Kidney (tissue), 22 donors: Measurements from ENCODE around the gene PPP1R3A. TPM values are rescaled to one million over a fixed set of nuclear protein-coding genes. Genes with fewer than 3 reads are reported as not detected.

Experiments used
- DNase-seq, 5 donors: peaks; one replicate each; pipeline ENCODE4 v3.0.0-alpha.2; 2013 to 2020
- FAIRE-seq: peaks from 2 replicates; lab custom pipeline; 2012; peaks lifted over from hg19 to GRCh38; lab: Jason Lieb, UNC
- H3K27ac ChIP-seq, 2 donors: one replicate each; pipeline ENCODE4 v1.7.0; 2013; ENCODE audit warnings: low read depth in 2 of 2, low read length in 2 of 2, inconsistent platforms in 1 of 2
- H3K27me3 ChIP-seq: one replicate; pipeline ENCODE4 v1.7.1; 2013; ENCODE audit warnings: low read length, inconsistent platforms; ENCODE audit not compliant: control insufficient read depth, insufficient read depth
- H3K36me3 ChIP-seq, 3 donors: one replicate each; pipeline versions ENCODE4 v1.7.0 to v1.7.1; 2013; ENCODE audit warnings: low read length in 3 of 3, control low read depth in 1 of 3, inconsistent platforms in 1 of 3; ENCODE audit not compliant: insufficient read depth in 3 of 3, control insufficient read depth in 2 of 3
- H3K4me1 ChIP-seq, 3 donors: one replicate each; pipeline versions ENCODE4 v1.7.0 to v1.7.1; 2013; ENCODE audit warnings: low read length in 3 of 3, inconsistent platforms in 1 of 3, low read depth in 1 of 3; ENCODE audit not compliant: control insufficient read depth in 2 of 3, insufficient read depth in 2 of 3
- H3K4me3 ChIP-seq, 3 donors: one replicate each; pipeline versions ENCODE4 v1.7.0 to v1.8.1; 2013; ENCODE audit warnings: low read length in 3 of 3, control low read depth in 1 of 3, inconsistent platforms in 1 of 3
- H3K9ac ChIP-seq, 3 donors: one replicate each; pipeline versions ENCODE4 v1.7.0 to v1.7.1; 2013; ENCODE audit warnings: low read length in 3 of 3, control low read depth in 1 of 3, inconsistent platforms in 1 of 3
- H3K9me3 ChIP-seq, 3 donors: one replicate each; pipeline versions ENCODE4 v1.7.0 to v1.7.1; 2013; ENCODE audit warnings: low read length in 3 of 3, control low read depth in 1 of 3, inconsistent platforms in 1 of 3; ENCODE audit not compliant: control insufficient read depth in 2 of 3, insufficient read depth in 1 of 3
- intact Hi-C: fragments of 100-400 bp; cut with DNase I; formaldehyde crosslinking; loops from one replicate; pipeline ENCODE4 v1.11.1; 2022
- long read RNA-seq, 10 donors: library from polyadenylated mRNA in 1 of 10; unstranded in 1 of 10; transcript quantifications; one replicate each; pipeline ENCODE4 v2.0.0 and lab custom pipeline, GENCODE V29; 2021 to 2026
- polyA plus RNA-seq: library from polyadenylated mRNA; stranded (reverse); fragments of 350-450 nt; fragmentation: Illumina TruSeq; extraction: RNeasy Lipid Tissue Mini Kit (QIAGEN cat#74804); gene quantifications from one replicate; pipeline ENCODE4 v1.2.3, GENCODE V29; 2014; ENCODE audit warnings: low read depth, low replicate concordance; ENCODE audit not compliant: insufficient read depth
- total RNA-seq: library from RNA; stranded (reverse); fragmentation: NEBNext Ultra II Directional; extraction: Animal tissue kit (Norgen Biotek cat#: 25700); gene quantifications from one replicate; pipeline ENCODE4 v1.2.1, GENCODE V29; 2021
- TF ChIP-seq, protein P1 (sequence below): IDR thresholded peaks from 3 replicates; pipeline ENCODE4 v1.5.1; 2012; ENCODE audit warnings: mild to moderate bottlenecking, moderate library complexity, borderline replicate concordance; ENCODE audit not compliant: insufficient read depth; ENCODE audit errors: extremely low read depth
- donor health status: control.
- donor health status: control.
- donor health status: control.
- donor health status: control.
- donor health status: control.
- donor health status: DM: yes; HTN: yes; CAD: no.
- donor health status: Normal renal cell carcinoma (clear cell type).

PPP1R3A gene, protein sequence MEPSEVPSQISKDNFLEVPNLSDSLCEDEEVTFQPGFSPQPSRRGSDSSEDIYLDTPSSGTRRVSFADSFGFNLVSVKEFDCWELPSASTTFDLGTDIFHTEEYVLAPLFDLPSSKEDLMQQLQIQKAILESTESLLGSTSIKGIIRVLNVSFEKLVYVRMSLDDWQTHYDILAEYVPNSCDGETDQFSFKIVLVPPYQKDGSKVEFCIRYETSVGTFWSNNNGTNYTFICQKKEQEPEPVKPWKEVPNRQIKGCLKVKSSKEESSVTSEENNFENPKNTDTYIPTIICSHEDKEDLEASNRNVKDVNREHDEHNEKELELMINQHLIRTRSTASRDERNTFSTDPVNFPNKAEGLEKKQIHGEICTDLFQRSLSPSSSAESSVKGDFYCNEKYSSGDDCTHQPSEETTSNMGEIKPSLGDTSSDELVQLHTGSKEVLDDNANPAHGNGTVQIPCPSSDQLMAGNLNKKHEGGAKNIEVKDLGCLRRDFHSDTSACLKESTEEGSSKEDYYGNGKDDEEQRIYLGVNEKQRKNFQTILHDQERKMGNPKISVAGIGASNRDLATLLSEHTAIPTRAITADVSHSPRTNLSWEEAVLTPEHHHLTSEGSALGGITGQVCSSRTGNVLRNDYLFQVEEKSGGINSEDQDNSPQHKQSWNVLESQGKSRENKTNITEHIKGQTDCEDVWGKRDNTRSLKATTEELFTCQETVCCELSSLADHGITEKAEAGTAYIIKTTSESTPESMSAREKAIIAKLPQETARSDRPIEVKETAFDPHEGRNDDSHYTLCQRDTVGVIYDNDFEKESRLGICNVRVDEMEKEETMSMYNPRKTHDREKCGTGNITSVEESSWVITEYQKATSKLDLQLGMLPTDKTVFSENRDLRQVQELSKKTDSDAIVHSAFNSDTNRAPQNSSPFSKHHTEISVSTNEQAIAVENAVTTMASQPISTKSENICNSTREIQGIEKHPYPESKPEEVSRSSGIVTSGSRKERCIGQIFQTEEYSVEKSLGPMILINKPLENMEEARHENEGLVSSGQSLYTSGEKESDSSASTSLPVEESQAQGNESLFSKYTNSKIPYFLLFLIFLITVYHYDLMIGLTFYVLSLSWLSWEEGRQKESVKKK
- total RNA-seq (not detected), polyA plus RNA-seq (not detected)
- long read RNA-seq, donor 1: 0 reads
- long read RNA-seq, donor 2: 0 reads
- long read RNA-seq, donor 3: 0 reads
- long read RNA-seq, donor 4: 0 reads
- long read RNA-seq, donor 5: 0 reads
- long read RNA-seq, donor 6: 0 reads
- long read RNA-seq, donor 7: 0 reads
- long read RNA-seq, donor 8: 0 reads
- long read RNA-seq, donor 9: 0 reads
- long read RNA-seq, donor 10: 0 reads

DNA sequence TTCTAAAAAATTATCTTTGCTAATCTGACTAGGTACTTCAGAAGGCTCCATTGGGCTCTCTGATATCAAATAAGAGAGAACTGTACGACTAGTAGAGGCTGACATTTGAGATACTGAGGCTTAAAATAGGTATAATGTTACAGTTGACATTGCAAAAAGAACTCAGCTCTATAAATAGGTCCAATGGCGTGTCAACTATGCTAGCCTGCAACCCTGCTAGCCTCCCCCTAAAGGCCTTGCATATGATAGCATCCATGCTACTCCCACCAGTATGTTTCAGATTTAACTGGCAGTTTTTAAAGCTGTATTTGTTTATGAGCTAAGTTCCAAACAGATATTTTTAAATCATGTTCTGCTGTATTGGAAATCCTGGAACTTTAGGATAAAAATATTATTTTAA lies at the start of gene PPP1R3A:
Gene PPP1R3A (minus strand): TSS at position 64 of the 400 bp plus-strand sequence. CDS start 13 bp downstream, at position 51.
- H3K27me3 ChIP-seq: no peaks in the 10 kb centered on the region
- intact Hi-C loops: no loop called here
- H3K4me3 ChIP-seq: no peak within 1 kb of the TSS
- H3K36me3 ChIP-seq: no peaks in the 10 kb centered on the region
- no peaks in the 10 kb centered on the region for H3K4me1 ChIP-seq
- FAIRE-seq: no peak
- no peak within 1 kb of the TSS for H3K9ac ChIP-seq
- no peak within 1 kb of the TSS for H3K27ac ChIP-seq
- TF ChIP-seq, protein P1, sequence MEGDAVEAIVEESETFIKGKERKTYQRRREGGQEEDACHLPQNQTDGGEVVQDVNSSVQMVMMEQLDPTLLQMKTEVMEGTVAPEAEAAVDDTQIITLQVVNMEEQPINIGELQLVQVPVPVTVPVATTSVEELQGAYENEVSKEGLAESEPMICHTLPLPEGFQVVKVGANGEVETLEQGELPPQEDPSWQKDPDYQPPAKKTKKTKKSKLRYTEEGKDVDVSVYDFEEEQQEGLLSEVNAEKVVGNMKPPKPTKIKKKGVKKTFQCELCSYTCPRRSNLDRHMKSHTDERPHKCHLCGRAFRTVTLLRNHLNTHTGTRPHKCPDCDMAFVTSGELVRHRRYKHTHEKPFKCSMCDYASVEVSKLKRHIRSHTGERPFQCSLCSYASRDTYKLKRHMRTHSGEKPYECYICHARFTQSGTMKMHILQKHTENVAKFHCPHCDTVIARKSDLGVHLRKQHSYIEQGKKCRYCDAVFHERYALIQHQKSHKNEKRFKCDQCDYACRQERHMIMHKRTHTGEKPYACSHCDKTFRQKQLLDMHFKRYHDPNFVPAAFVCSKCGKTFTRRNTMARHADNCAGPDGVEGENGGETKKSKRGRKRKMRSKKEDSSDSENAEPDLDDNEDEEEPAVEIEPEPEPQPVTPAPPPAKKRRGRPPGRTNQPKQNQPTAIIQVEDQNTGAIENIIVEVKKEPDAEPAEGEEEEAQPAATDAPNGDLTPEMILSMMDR: no peak
- DNase-seq: peak in 1 of 5 donors; percentile 4
- no peaks in the 10 kb centered on the region for H3K9me3 ChIP-seq

- H3K27ac ChIP-seq: no peak overlapping the region
- no peak overlapping the region for H3K4me3 ChIP-seq
These were observed 44.5 kb upstream of the PPP1R3A start for GRCh38 chr7:113963356-113963755.

DNA sequence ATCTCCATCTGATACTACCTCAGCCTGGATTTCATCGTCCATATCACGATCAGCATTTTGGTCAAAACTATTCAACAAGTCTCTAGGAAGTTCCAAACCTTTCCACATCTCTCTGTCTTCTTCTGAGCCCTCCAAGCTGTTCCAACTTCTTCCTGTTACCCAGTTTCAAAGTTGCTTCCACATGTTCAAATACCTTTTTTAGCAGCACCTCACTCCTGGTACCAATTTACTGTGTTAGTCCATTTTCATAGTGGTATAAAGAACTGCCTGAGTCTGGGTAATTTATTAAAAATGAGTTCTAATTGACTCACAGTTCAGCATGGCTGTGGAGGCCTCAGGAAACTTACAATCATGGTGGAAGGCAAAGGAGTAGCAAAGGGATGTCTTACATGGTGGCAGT lies 41.1 kb upstream of the PPP1R3A start:
- TF ChIP-seq, protein P1: no peak
- intact Hi-C loops: no loop called here
- Histone ChIP-seq H3K9ac (no peak overlapping the region), H3K36me3 (no peaks in the 10 kb centered on the region), H3K4me1 (no peaks in the 10 kb centered on the region), H3K27ac (no peak overlapping the region), H3K4me3 (no peak overlapping the region), H3K9me3 (peaks cover 0 to 3% (median 0%) of the 10 kb centered on the region in 3 donors), H3K27me3 (no peaks in the 10 kb centered on the region)
- no peak for DNase-seq
- no peak for FAIRE-seq

More at GRCh38 chr7:113963356-113963755, 44.5 kb upstream of the PPP1R3A start:
- no peak overlapping the region for H3K9ac ChIP-seq
- no peak for DNase-seq
- H3K9me3 ChIP-seq: peaks cover 0 to 3% (median 0%) of the 10 kb centered on the region in 3 donors
- no peaks in the 10 kb centered on the region for H3K27me3 ChIP-seq
- H3K36me3 ChIP-seq: no peaks in the 10 kb centered on the region
- no peak for FAIRE-seq
- TF ChIP-seq, protein P1: no peak
- intact Hi-C loops: no loop called here
- H3K4me1 ChIP-seq: no peaks in the 10 kb centered on the region
